B cell (primary cell): ENCODE results near the gene FHDC1. TPM values are rescaled to one million over a fixed set of nuclear protein-coding genes. Genes with fewer than 3 reads are reported as not detected.

Experiments
- ATAC-seq: fragments of 200-7000 bp; cut with Tn5 transposase; one replicate; pipeline ENCODE4 v1.10.0; 2021; ENCODE audit warnings: low read depth, mild to moderate bottlenecking, moderate number of reproducible peaks, moderate library complexity
- CTCF ChIA-PET: fragments of 350-600 bp; sonication (Branson Sonifier 250); formaldehyde crosslinking; loops from one replicate; lab custom pipeline; 2021; ENCODE audit warnings: antibody characterized with exemption, inconsistent platforms; lab: Charles Lee
- POLR2A ChIA-PET: fragments of 350-600 bp; sonication (Branson Sonifier 250); formaldehyde crosslinking; loops from one replicate; lab custom pipeline; 2021; ENCODE audit warnings: antibody characterized with exemption; lab: Charles Lee
- DNase-seq: peaks from one replicate; pipeline ENCODE4 v3.0.0; 2013
- H2AFZ ChIP-seq: 2 replicates; pipeline ENCODE4 v1.6.1; 2012; ENCODE audit warnings: mild to moderate bottlenecking, low read depth, low read length; ENCODE audit not compliant: insufficient read depth, poor library complexity, severe bottlenecking
- H3K27ac ChIP-seq, 2 donors: 1 replicate in 1 of 2; 2 replicates in 1 of 2; pipeline ENCODE4 v1.5.1; 2012 to 2013; ENCODE audit warnings: low read length in 2 of 2, mild to moderate bottlenecking in 2 of 2, moderate library complexity in 1 of 2
- H3K27me3 ChIP-seq, 4 experiments: fragments of 200-600 bp in 1 of 4; sonication (generic) in 1 of 4; replicated peaks in 1 of 4; 1 replicate in 2 of 4; 2 replicates in 2 of 4; pipeline versions ENCODE4 v1.6.1 to v1.7.0; 2013 to 2016; ENCODE audit warnings: low read length in 3 of 4, mild to moderate bottlenecking in 2 of 4, mixed read lengths in 1 of 4, moderate library complexity in 1 of 4; ENCODE audit not compliant: insufficient read depth in 4 of 4, control insufficient read depth in 3 of 4; ENCODE audit errors: control extremely low read depth in 1 of 4
- H3K36me3 ChIP-seq, 2 experiments: replicated peaks in 1 of 2; 1 replicate in 1 of 2; 2 replicates in 1 of 2; pipeline versions ENCODE4 v1.6.1 to v1.7.1; 2013; ENCODE audit warnings: low read length in 1 of 2; ENCODE audit not compliant: insufficient read depth in 2 of 2, control insufficient read depth in 1 of 2; ENCODE audit errors: control extremely low read depth in 1 of 2, extremely low read depth in 1 of 2
- H3K4me1 ChIP-seq, 2 donors: fragments of 200-600 bp in 1 of 2; sonication (generic) in 1 of 2; 1 replicate in 1 of 2; 2 replicates in 1 of 2; pipeline versions ENCODE4 v1.5.1 to v1.6.1; 2013 to 2017; ENCODE audit warnings: low read length in 2 of 2; ENCODE audit not compliant: control insufficient read depth in 2 of 2, insufficient read depth in 2 of 2
- H3K4me2 ChIP-seq: replicated peaks from 2 replicates; pipeline ENCODE3; 2012; ENCODE audit warnings: mild to moderate bottlenecking, low read depth, low read length; ENCODE audit not compliant: poor library complexity, severe bottlenecking
- H3K4me3 ChIP-seq, 5 experiments: fragments of 200-600 bp in 1 of 5; sonication (generic) in 1 of 5; 1 replicate in 3 of 5; 2 replicates in 2 of 5; pipeline versions ENCODE4 v1.5.1 to v1.7.0; 2011 to 2016; ENCODE audit warnings: low read length in 4 of 5, mild to moderate bottlenecking in 4 of 5, low read depth in 2 of 5, control low read depth in 1 of 5, moderate library complexity in 1 of 5; ENCODE audit not compliant: insufficient read depth in 1 of 5; ENCODE audit errors: control extremely low read depth in 1 of 5, extremely low read depth in 1 of 5
- H3K79me2 ChIP-seq: fragments of 200-600 bp; sonication (generic); one replicate; pipeline ENCODE4 v1.6.0; 2016; ENCODE audit warnings: low read length; ENCODE audit not compliant: control insufficient read depth, insufficient read depth
- H3K9ac ChIP-seq: fragments of 200-600 bp; sonication (generic); 2 replicates; pipeline ENCODE4 v1.6.1; 2017; ENCODE audit warnings: mild to moderate bottlenecking, low read length, moderate library complexity
- H3K9me3 ChIP-seq, 3 donors: one replicate each; pipeline versions ENCODE4 v1.6.1 to v1.7.1; 2013; ENCODE audit warnings: low read length in 2 of 3; ENCODE audit not compliant: control insufficient read depth in 2 of 3, insufficient read depth in 1 of 3; ENCODE audit errors: control extremely low read depth in 1 of 3
- H4K20me1 ChIP-seq: 2 replicates; pipeline ENCODE4 v1.6.0; 2012; ENCODE audit warnings: mild to moderate bottlenecking, low read length; ENCODE audit not compliant: insufficient read depth, control insufficient read depth, poor library complexity, severe bottlenecking
- H3K27ac Mint-ChIP-seq: one replicate; pipeline ENCODE4 v1.8.0; 2021; ENCODE audit warnings: mixed read lengths
- H3K27me3 Mint-ChIP-seq: one replicate; pipeline ENCODE4 v1.8.0; 2021; ENCODE audit warnings: mixed read lengths
- H3K4me1 Mint-ChIP-seq: one replicate; pipeline ENCODE4 v1.8.0; 2021; ENCODE audit warnings: mixed read lengths
- H3K4me3 Mint-ChIP-seq: one replicate; pipeline ENCODE4 v1.8.0; 2021; ENCODE audit warnings: mixed read lengths
- H3K9me3 Mint-ChIP-seq: one replicate; pipeline ENCODE4 v1.8.0; 2022; ENCODE audit warnings: mixed read lengths; ENCODE audit not compliant: insufficient read depth
- CTCF ChIP-seq: fragments of 200-600 bp; IDR thresholded peaks from one replicate; pipeline ENCODE4 v1.8.0; 2022; ENCODE audit warnings: antibody characterized with exemption, mild to moderate bottlenecking
- EZH2 ChIP-seq: IDR thresholded peaks from 2 replicates; pipeline ENCODE4 v1.6.1; 2012; ENCODE audit warnings: borderline replicate concordance, low read depth, mild to moderate bottlenecking, moderate library complexity, low read length; ENCODE audit not compliant: insufficient read depth, poor library complexity, severe bottlenecking
- WGBS: methylation state at CpG from one replicate; pipeline ENCODE4 v1.1.5; 2013; ENCODE audit warnings: missing lambda C conversion rate; ENCODE audit not compliant: insufficient coverage; 5-methylcytosine and 5-hydroxymethylcytosine counted together
- intact Hi-C: fragments of 100-400 bp; cut with micrococcal nuclease; formaldehyde crosslinking; loops from one replicate; pipeline ENCODE4 v1.10.0; 2022
- polyA plus RNA-seq: library from polyadenylated mRNA; depleted of rRNA; stranded (reverse); fragments of >200 nt; gene quantifications from 2 replicates; pipeline ENCODE4 v1.2.3, GENCODE V29; 2012
- total RNA-seq, 2 donors: library from RNA; stranded (reverse); fragments of 120-200 nt in 1 of 2; gene quantifications; 1 replicate in 1 of 2; 2 replicates in 1 of 2; pipeline versions ENCODE4 v1.2.3 to v1.2.4, GENCODE V29; 2013 to 2022

Gene FHDC1
- total and polyA plus RNA-seq, 2 donors (not counting 1 experiment from before 2014, with no cell fraction given) = 0.13 to 0.57 TPM

- DNase-seq (no peak), ATAC-seq (no peak)
- H3K79me2 ChIP-seq = no peaks in the 10 kb centered on the region
- H3K4me1 ChIP-seq = no peaks in the 10 kb centered on the region
- no peak for TF ChIP-seq EZH2
- TF ChIP-seq CTCF = no peak
- H3K9ac ChIP-seq = no peak overlapping the region
- no peak overlapping the region for H3K4me2 ChIP-seq
- H3K9me3 Mint-ChIP-seq = no peaks in the 10 kb centered on the region
- H3K4me3 ChIP-seq = no peak overlapping the region
- POLR2A ChIA-PET = no interaction called here
- peaks cover 12 to 32% of the 10 kb centered on the region in 2 experiments for H3K36me3 ChIP-seq
- H4K20me1 ChIP-seq = no peaks in the 10 kb centered on the region
- H3K27ac Mint-ChIP-seq = no peak overlapping the region
- CTCF ChIA-PET = no interaction called here
- no peak overlapping the region for H2AFZ ChIP-seq
- H3K27me3 ChIP-seq = no peaks in the 10 kb centered on the region
- H3K9me3 ChIP-seq = no peaks in the 10 kb centered on the region
- H3K4me1 Mint-ChIP-seq = no peaks in the 10 kb centered on the region
- intact Hi-C loops = no loop called here
- no peak overlapping the region for H3K27ac ChIP-seq
- no peak overlapping the region for H3K4me3 Mint-ChIP-seq
- H3K27me3 Mint-ChIP-seq = no peaks in the 10 kb centered on the region
- no CpG with 5 or more reads among the region's 6 CpGs for WGBS
These were observed 48.1 kb upstream of the FHDC1 start for GRCh38 chr4:152887981-152888380.

GRCh38 chr4:152892974-152893373 is 43.1 kb upstream of the FHDC1 start:
- no peaks in the 10 kb centered on the region for H3K4me1 Mint-ChIP-seq
- intact Hi-C loops = no loop called here
- Histone ChIP-seq H3K36me3 (peaks cover 6 to 40% of the 10 kb centered on the region in 2 experiments), H3K27ac (no peak overlapping the region), H3K9ac (no peak overlapping the region), H4K20me1 (no peaks in the 10 kb centered on the region), H3K4me1 (no peaks in the 10 kb centered on the region), H3K4me3 (no peak overlapping the region), H3K27me3 (no peaks in the 10 kb centered on the region), H3K79me2 (no peaks in the 10 kb centered on the region), H3K9me3 (no peaks in the 10 kb centered on the region), H2AFZ (no peak overlapping the region), H3K4me2 (no peak overlapping the region)
- no peak overlapping the region for H3K4me3 Mint-ChIP-seq
- TF ChIP-seq CTCF (no peak), EZH2 (no peak)
- H3K27ac Mint-ChIP-seq = no peak overlapping the region
- no peak for ATAC-seq
- no peaks in the 10 kb centered on the region for H3K9me3 Mint-ChIP-seq
- no peaks in the 10 kb centered on the region for H3K27me3 Mint-ChIP-seq
- no peak for DNase-seq
- ChIA-PET POLR2A (no interaction called here), CTCF (interaction anchor here (0.5 to 1.0 kb wide), 2 partner anchors 34 to 189 kb away, joined by 3 read pairs; no protein-coding TSS in a partner anchor)
- WGBS = 100% methylated on average over 1 of the region's 2 CpGs
